HCT116 (cell line): ENCODE measurements around the gene DHX16.

ENCODE experiments used
- CTCF ChIP-seq, 3 experiments: fragments of 200-600 bp in 1 of 3; sonication (generic) in 1 of 3; IDR thresholded peaks in 2 of 3; conservative IDR thresholded peaks in 1 of 3; 2 replicates each; pipeline ENCODE4 v1.5.1; 2012 to 2017; ENCODE audit warnings: low read depth in 2 of 3, low read length in 2 of 3, antibody characterized with exemption in 1 of 3, borderline replicate concordance in 1 of 3, control low read depth in 1 of 3, mild to moderate bottlenecking in 1 of 3, mixed read lengths in 1 of 3, mixed run types in 1 of 3, moderate library complexity in 1 of 3; ENCODE audit not compliant: insufficient read depth in 1 of 3
- EZH2 ChIP-seq: fragments of 200-600 bp; sonication (generic); IDR thresholded peaks from 2 replicates; pipeline ENCODE4 v1.6.1; 2017; ENCODE audit warnings: antibody characterized with exemption, mixed run types
- EZH2phosphoT487 ChIP-seq: fragments of 200-600 bp; IDR thresholded peaks from 2 replicates; pipeline ENCODE4 v1.6.1; 2018; ENCODE audit warnings: antibody characterized with exemption, borderline replicate concordance
- FOSL1 ChIP-seq: IDR thresholded peaks from 2 replicates; pipeline ENCODE4 v1.6.1; 2012; ENCODE audit warnings: low read depth
- REST ChIP-seq: IDR thresholded peaks from 2 replicates; pipeline ENCODE4 v1.6.1; 2012; ENCODE audit warnings: low read depth

- TF ChIP-seq EZH2 (no peak), CTCF (IDR thresholded peaks at IDR 0.05 in 2 of 3, conservative IDR thresholded peaks at IDR 0.05 in 1 of 3; ENCODE audit: borderline replicate concordance in 1 of 3, insufficient read depth in 1 of 3, low read depth in 2 of 3, low read length in 2 of 3) (no peak), FOSL1 (no peak), EZH2phosphoT487 (no peak), REST (no peak)
Observed at GRCh38 chr6:30686908-30687658, 14.3 kb upstream of the DHX16 start.
